ENCODE data around the gene NOXO1.
"Not testable (repeated sequence)": the region's sequence is repeated elsewhere in the genome, so short reads cannot be mapped to it uniquely, and the experiment has no call there.

Gene NOXO1

GRCh38 chr16:1959269-1960039 lies 21.8 kb downstream of the NOXO1 start, which contains the start of gene NDUFB10:
Gene NDUFB10 (plus strand): TSS chr16:1959538. CDS start chr16:1959625, 87 bp downstream.
- DNase-seq: peak; percentile 78

GRCh38 chr16:1958715-1959268 lies 22.5 kb downstream of the NOXO1 start:
- DNase-seq: no peak

- not testable (repeated sequence) for DNase-seq
These were observed 23.2 kb downstream of the NOXO1 start for GRCh38 chr16:1958143-1958491.

GRCh38 chr16:1957434-1958142 lies 23.7 kb downstream of the NOXO1 start:
- not testable (repeated sequence) for DNase-seq

- no peak for DNase-seq
These were observed 27.5 kb downstream of the NOXO1 start for GRCh38 chr16:1953734-1954133.

GRCh38 chr16:1950559-1950958 lies 30.7 kb downstream of the NOXO1 start:
- no peak for DNase-seq

GRCh38 chr16:1950047-1950446 lies 31.2 kb downstream of the NOXO1 start:
- DNase-seq: no peak

- no peak for DNase-seq
These were observed 31.8 kb downstream of the NOXO1 start for GRCh38 chr16:1949507-1949906.

- DNase-seq: no peak
These were observed 33.9 kb downstream of the NOXO1 start for GRCh38 chr16:1947369-1947670.

GRCh38 chr16:1946495-1947368 lies 34.5 kb downstream of the NOXO1 start:
- DNase-seq: no peak

GRCh38 chr16:1945559-1946391 lies 35.5 kb downstream of the NOXO1 start:
- DNase-seq: no peak

GRCh38 chr16:1944612-1945199 lies 36.6 kb downstream of the NOXO1 start:
- no peak for DNase-seq

- DNase-seq: peak; percentile 99
These were observed 38.2 kb downstream of the NOXO1 start, which contains the start of gene MSRB1 for GRCh38 chr16:1942810-1943726. Gene MSRB1 (minus strand): TSS chr16:1943199. CDS start chr16:1943156, 43 bp downstream.

- DNase-seq: no peak
These were observed 39.0 kb downstream of the NOXO1 start for GRCh38 chr16:1942047-1942809.

GRCh38 chr16:1941162-1942046 lies 39.9 kb downstream of the NOXO1 start:
- DNase-seq: no peak

- DNase-seq: no peak
These were observed 40.8 kb downstream of the NOXO1 start for GRCh38 chr16:1940273-1941161.

GRCh38 chr16:1939833-1940232 lies 41.4 kb downstream of the NOXO1 start:
- DNase-seq: not testable (repeated sequence)

- DNase-seq: no peak
These were observed 42.4 kb downstream of the NOXO1 start for GRCh38 chr16:1938910-1939309.
